ENCODE measurements around the gene RNF126.
"Not testable (repeated sequence)": the region's sequence is repeated elsewhere in the genome, so short reads cannot be mapped to it uniquely, and the experiment has no call there.

The RNF126 gene

DNA sequence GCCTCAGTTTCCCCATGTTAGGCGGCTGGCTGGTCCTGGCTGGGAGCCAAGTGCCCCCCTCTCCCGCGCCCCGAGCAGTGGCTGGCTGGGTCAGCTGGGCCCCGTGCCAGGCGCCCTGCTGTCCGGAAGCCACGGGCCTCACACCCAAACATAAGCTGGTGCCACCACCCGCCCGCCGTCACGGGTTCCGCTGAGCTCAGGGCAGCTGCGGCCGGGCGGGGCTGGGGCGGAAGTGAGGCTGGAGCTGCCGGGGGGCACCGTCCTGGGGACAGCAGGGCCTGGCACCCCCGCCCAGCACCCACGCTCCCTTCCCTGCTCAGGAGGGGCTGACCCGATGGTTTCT lies 54.0 kb downstream of the RNF126 start:
- DNase-seq, result peak; percentile 69

GRCh38 chr19:608155-609003 lies 54.6 kb downstream of the RNF126 start:
- no peak for DNase-seq

- no peak for DNase-seq
Measured at GRCh38 chr19:607301-608154, 55.5 kb downstream of the RNF126 start.

GRCh38 chr19:605061-605971 lies 57.7 kb downstream of the RNF126 start:
- not testable (repeated sequence) for DNase-seq

- DNase-seq, result peak; percentile 25
Measured at GRCh38 chr19:604355-604754, 58.7 kb downstream of the RNF126 start.

DNA sequence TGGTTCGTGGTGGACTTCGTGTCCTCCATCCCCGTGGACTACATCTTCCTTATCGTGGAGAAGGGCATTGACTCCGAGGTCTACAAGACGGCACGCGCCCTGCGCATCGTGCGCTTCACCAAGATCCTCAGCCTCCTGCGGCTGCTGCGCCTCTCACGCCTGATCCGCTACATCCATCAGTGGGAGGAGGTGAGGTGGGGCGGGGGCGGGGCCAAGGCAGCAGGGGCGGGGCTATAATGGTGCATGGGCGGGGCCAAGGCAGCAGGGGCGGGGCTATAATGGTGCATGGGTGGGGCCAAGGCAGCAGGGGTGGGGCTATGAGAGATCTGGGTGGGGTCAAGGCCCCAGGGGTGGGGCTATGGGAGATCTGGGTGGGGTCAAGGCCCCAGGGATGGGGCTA lies 59.2 kb downstream of the RNF126 start:
- not testable (repeated sequence) for DNase-seq

DNA sequence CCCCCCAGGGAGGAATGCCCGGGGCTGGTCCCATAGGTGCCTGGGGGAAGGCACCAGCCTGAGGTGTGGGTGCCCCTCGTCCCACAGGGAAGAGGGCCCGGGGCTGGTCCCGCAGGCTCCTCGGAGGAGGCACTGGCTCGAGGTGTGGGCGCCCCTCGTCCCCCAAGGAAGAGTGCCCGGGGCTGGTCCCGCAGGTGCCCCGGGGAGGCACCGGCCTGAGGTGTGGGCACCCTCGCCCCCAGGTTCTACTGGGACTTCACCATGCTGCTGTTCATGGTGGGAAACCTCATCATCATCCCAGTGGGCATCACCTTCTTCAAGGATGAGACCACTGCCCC lies 59.7 kb downstream of the RNF126 start:
- DNase-seq, result not testable (repeated sequence)

DNA sequence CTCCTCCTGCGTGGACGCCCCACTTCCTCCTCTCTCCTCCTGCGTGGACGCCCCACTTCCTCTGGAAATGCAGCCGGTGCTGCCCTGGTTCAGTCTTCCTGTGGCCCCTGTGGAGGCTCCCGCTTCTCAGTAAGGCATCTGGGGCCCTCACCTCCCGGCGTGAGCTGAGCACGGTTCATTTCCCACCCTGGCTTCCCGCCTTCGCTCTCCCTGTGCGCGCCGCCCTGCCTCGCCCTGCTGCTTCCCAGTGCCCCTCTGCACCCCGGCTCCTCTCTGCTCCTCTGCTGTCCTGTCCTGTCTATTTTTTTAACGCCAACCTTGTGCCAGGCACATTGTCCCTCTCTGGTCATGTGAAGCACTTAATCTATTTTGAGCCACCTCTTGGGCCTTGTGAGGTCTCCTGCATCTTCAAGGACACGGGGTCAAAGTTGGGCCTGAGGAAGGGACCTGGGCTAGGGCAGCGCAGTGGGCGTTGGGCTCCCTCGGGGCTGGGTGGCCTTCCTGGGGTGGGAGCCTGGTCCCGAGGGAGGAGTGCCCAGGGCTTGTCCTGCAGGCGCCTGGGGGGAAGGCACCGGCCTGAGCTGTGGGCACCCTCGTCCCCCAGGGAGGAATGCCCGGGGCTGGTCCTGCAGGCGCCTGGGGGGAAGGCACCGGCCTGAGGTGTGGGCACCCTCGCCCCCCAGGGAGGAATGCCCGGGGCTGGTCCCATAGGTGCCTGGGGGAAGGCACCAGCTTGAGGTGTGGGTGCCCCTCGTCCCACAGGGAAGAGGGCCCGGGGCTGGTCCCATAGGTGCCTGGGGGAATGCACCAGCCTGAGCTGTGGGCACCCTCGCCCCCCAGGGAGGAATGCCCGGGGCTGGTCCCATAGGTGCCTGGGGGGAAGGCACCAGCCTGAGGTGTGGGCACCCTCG lies 60.4 kb downstream of the RNF126 start:
- DNase-seq, result no peak

DNA sequence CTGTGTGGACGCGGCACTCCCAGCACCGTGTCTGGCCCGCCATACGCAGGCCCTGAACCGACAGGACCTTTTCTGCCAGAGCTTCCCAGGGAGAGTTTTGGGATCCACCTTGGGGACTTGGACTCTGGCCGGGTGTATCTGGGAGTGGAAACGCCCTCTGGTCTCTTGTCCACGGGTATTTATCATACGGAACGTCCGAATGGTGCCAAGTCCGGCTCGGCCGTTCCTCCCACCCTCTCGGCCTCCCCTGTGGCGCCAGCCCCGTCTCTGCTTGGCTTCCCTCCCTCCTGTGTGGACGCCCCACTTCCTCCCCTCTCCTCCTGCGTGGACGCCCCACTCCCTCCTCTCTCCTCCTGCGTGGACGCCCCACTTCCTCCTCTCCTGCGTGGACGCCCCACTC lies 61.2 kb downstream of the RNF126 start:
- DNase-seq, result no peak

GRCh38 chr19:601310-601709 lies 61.7 kb downstream of the RNF126 start:
- DNase-seq, result no peak

Measured in inflammatory macrophage treated with lipopolysaccharide for 4 hours (primary cell).